ENCODE data around the gene EFCAB6.

EFCAB6 gene

DNA sequence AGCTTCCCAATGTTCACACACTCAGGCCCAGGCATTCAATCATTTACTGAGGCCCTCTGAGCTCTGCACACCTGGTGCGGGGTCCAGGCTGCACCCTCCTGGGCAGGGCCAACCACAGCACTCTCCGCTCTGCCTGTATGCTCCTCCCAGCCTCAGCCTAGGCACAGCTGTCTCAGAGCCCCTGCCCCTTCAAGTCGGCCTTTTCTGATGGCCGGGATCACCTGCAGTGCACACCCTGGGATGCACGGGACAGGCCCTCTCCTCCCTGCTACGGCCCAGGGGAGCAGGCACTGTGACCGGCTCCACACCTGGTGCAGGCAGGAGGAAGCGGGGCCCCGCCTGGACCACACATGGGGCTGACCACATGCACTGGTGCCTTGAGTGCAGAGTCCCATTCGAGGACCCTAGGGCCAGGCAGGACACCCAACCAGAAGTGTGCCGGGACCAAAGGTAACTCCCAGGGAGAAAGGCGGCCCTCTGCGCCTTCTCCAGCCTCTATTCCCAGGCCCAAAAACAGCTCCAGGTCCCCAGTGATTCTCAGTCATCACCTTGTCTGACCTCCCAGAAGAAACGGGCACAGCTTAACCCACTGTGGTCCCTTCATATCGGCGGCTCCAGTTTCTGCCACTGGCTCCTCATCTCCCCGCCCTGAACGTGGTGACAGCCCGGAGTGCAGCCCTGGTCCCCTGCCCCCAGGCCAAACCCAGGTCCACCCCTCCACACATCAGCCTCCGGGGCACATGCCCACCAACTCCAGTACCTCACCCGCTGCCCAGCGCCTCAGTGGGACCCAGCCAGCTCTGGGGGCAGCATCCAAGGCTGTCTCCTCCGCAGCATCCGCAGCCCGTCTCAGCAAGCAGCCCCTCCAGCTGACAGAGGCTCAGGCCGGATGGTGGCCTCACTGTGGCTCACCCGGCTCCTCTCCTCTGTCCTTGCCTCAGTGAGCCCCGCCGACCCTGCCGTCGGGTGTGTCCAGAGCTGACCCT is 32.7 kb upstream of the EFCAB6 start:
- Histone ChIP-seq H4K20me1 (ENCODE audit: insufficient read depth, low read length, poor library complexity, severe bottlenecking) (no peaks in the 10 kb centered on the region), H2AFZ (ENCODE audit: low read length) (no peak overlapping the region), H3F3A (ENCODE audit: low read depth) (no peaks in the 10 kb centered on the region), H3K4me1 (ENCODE audit: insufficient read depth, low read length, poor library complexity, severe bottlenecking) (no peaks in the 10 kb centered on the region), H3K9me2 (replicated peaks; ENCODE audit: low read depth, low read length) (no peaks in the 10 kb centered on the region), H3K36me3 (ENCODE audit: insufficient read depth, low read length) (no peaks in the 10 kb centered on the region), H3K4me3 (ENCODE audit: low read length, poor library complexity, severe bottlenecking) (no peak overlapping the region), H3K27me3 (ENCODE audit: insufficient read depth, low read length, poor library complexity, severe bottlenecking) (no peaks in the 10 kb centered on the region), H3K9me3 (ENCODE audit: insufficient read depth, low read depth, low read length) (no peaks in the 10 kb centered on the region), H3K79me2 (ENCODE audit: insufficient read depth, low read length) (no peaks in the 10 kb centered on the region), H3K9ac (ENCODE audit: low read depth, low read length, poor library complexity, severe bottlenecking) (no peak overlapping the region), H3K4me2 (ENCODE audit: low read depth, low read length, poor library complexity, severe bottlenecking) (no peak overlapping the region)
- TF ChIP-seq, protein P1, sequence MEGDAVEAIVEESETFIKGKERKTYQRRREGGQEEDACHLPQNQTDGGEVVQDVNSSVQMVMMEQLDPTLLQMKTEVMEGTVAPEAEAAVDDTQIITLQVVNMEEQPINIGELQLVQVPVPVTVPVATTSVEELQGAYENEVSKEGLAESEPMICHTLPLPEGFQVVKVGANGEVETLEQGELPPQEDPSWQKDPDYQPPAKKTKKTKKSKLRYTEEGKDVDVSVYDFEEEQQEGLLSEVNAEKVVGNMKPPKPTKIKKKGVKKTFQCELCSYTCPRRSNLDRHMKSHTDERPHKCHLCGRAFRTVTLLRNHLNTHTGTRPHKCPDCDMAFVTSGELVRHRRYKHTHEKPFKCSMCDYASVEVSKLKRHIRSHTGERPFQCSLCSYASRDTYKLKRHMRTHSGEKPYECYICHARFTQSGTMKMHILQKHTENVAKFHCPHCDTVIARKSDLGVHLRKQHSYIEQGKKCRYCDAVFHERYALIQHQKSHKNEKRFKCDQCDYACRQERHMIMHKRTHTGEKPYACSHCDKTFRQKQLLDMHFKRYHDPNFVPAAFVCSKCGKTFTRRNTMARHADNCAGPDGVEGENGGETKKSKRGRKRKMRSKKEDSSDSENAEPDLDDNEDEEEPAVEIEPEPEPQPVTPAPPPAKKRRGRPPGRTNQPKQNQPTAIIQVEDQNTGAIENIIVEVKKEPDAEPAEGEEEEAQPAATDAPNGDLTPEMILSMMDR (conservative IDR thresholded peaks at IDR 0.05; ENCODE audit: low read length): no peak
- TF ChIP-seq EZH2phosphoT487 (IDR thresholded peaks at IDR 0.05; ENCODE audit: borderline replicate concordance): no peak

- H3K4me3 ChIP-seq (ENCODE audit: low read length, poor library complexity, severe bottlenecking): no peak overlapping the region
- H3K4me2 ChIP-seq (ENCODE audit: low read depth, low read length, poor library complexity, severe bottlenecking): no peak overlapping the region
- H3K36me3 ChIP-seq (ENCODE audit: insufficient read depth, low read length): no peaks in the 10 kb centered on the region
- H3K27me3 ChIP-seq (ENCODE audit: insufficient read depth, low read length, poor library complexity, severe bottlenecking): no peaks in the 10 kb centered on the region
- TF ChIP-seq EZH2phosphoT487 (IDR thresholded peaks at IDR 0.05; ENCODE audit: borderline replicate concordance): no peak
- TF ChIP-seq, protein P1 (conservative IDR thresholded peaks at IDR 0.05; ENCODE audit: low read length): no peak
- H3F3A ChIP-seq (ENCODE audit: low read depth): no peaks in the 10 kb centered on the region
- H2AFZ ChIP-seq (ENCODE audit: low read length): no peak overlapping the region
- no peaks in the 10 kb centered on the region for H3K9me3 ChIP-seq (ENCODE audit: insufficient read depth, low read depth, low read length)
- no peaks in the 10 kb centered on the region for H3K9me2 ChIP-seq (replicated peaks; ENCODE audit: low read depth, low read length)
- no peaks in the 10 kb centered on the region for H4K20me1 ChIP-seq (ENCODE audit: insufficient read depth, low read length, poor library complexity, severe bottlenecking)
- H3K9ac ChIP-seq (ENCODE audit: low read depth, low read length, poor library complexity, severe bottlenecking): no peak overlapping the region
- no peaks in the 10 kb centered on the region for H3K79me2 ChIP-seq (ENCODE audit: insufficient read depth, low read length)
- no peaks in the 10 kb centered on the region for H3K4me1 ChIP-seq (ENCODE audit: insufficient read depth, low read length, poor library complexity, severe bottlenecking)
Measured at GRCh38 chr22:43843783-43844530, 31.9 kb upstream of the EFCAB6 start.

DNA sequence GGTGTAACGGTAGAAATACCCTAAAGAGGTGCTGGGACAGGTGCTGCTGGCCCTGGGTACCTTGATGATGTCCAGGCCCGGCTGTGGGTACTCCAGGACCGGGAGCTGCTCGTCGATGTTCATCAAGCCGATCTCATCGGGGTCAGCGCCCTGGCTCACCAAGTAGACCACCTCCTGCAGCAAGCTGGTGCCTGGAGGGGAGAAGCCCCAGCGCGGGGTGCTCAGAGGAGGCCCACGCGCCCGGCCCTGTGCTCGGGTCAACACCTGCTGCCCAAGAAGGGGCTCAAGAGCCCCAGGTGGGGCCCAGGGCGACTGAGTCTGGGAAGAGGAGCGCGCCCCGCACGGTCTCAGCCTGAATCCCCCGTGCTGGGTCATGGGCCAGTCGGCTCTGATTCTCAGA is 29.6 kb upstream of the EFCAB6 start:
- Histone ChIP-seq H3K4me2 (ENCODE audit: low read depth, low read length, poor library complexity, severe bottlenecking) (no peak overlapping the region), H3K9ac (ENCODE audit: low read depth, low read length, poor library complexity, severe bottlenecking) (no peak overlapping the region), H3K9me3 (ENCODE audit: insufficient read depth, low read depth, low read length) (no peaks in the 10 kb centered on the region), H3K9me2 (replicated peaks; ENCODE audit: low read depth, low read length) (no peaks in the 10 kb centered on the region), H3K27me3 (ENCODE audit: insufficient read depth, low read length, poor library complexity, severe bottlenecking) (no peaks in the 10 kb centered on the region), H3F3A (ENCODE audit: low read depth) (no peaks in the 10 kb centered on the region), H3K4me3 (ENCODE audit: low read length, poor library complexity, severe bottlenecking) (no peak overlapping the region), H4K20me1 (ENCODE audit: insufficient read depth, low read length, poor library complexity, severe bottlenecking) (no peaks in the 10 kb centered on the region), H3K36me3 (ENCODE audit: insufficient read depth, low read length) (no peaks in the 10 kb centered on the region), H2AFZ (ENCODE audit: low read length) (no peak overlapping the region), H3K4me1 (ENCODE audit: insufficient read depth, low read length, poor library complexity, severe bottlenecking) (no peaks in the 10 kb centered on the region), H3K79me2 (ENCODE audit: insufficient read depth, low read length) (no peaks in the 10 kb centered on the region)
- TF ChIP-seq, protein P1 (conservative IDR thresholded peaks at IDR 0.05; ENCODE audit: low read length): no peak
- TF ChIP-seq EZH2phosphoT487 (IDR thresholded peaks at IDR 0.05; ENCODE audit: borderline replicate concordance): no peak
